Right forelimb (tissue), 1 donor: ENCODE results near the gene SCYGR3.

Source experiments
- DNase-seq: peaks from one replicate; pipeline ENCODE4 v3.0.0-alpha.2; 2018

Gene SCYGR3

DNA sequence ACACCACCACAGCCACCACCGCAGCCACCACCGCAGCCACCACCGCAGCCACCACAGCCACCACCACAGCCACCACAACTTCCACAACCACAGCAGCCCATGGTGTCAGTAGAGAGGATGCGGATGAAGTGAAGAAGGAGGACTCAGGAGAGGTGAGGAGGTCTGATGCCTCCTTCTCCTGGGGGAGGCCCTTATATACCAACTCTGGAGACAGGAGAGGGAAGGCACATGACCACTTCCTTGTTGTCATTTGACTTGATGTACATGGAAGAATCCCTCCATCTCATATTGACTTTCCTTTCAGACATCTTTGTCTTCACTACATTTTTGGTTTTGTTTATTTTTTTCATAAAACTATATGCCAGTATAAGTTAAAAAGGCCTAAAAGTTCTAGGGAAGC, at the start of gene SCYGR3:
TSS of gene SCYGR3 (minus strand) at position 101 of the 400 bp plus-strand sequence. CDS start at position 101, 0 bp downstream.
- DNase-seq: no peak

DNA sequence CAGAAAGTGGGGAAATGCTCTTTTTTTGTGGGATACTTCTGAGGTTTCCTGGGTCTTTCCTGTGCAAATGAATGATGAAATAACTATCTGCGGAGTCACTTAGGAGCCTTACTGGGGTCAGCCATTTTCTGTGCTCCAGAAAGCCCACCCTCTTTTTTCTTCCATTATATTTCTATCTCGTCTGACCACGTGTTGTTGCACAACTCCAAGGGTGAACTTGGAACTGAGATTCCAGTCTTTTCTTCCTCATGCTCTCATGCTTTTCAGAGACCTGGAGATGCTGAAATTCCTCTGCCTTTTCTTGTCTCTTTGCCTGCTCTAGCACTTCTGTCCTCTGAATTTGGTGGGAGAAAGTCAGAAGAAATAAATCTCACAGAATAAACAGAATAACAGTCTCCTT, 47.2 kb upstream of the SCYGR3 start:
- DNase-seq: no peak

DNA sequence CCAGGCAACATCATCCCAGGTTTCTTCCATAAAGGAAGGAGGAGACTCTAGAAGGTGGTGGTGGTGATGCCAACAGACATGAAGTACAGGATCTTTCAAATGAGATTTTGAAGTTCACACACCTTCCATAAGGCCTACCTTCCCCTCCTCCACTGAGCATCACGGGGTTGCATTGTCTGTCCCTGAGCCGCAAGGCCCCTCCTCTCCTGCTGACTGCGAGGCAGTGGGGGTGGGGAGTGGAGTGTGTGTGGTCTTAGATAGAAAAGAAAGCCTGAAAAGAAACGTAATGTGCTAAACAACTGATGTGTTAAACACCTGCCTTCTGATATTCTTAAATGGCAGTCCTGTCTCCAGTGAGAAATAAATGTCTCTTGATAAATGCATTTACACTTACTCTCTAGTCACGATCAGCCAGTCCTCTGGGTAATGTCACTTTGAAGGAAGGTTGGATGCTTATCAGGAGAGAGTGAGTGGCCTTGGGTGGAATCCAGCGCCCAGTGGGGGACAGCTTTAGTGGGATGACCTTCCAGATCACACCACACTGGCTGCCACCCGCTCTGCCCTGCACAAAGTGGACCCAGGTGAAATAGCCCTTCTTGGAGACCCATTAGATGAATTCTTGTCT, 46.5 kb upstream of the SCYGR3 start:
- DNase-seq: no peak

GRCh38 chr2:227657199-227657845, 42.7 kb upstream of the SCYGR3 start:
- no peak for DNase-seq

- DNase-seq: no peak
Observed at GRCh38 chr2:227655454-227655853, 40.8 kb upstream of the SCYGR3 start.

DNA sequence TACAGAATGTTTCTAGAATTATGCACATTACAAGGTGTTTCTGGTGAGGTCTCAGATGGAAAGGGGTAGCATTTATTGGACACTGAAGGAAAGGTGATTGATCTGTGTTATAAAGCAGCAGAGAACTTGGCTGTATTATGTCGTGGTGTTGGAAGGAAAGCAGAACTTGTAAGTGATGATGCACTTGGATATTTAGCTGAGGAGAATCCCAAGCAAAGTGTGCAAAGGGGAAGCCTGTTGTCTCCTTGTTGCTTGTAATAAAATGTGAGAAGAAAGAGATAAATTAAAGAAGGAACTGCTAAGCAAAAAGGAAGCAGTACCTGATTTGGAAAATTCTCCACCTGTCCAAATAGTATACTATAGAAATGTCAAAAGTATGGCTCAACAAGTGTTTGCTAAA, 39.8 kb upstream of the SCYGR3 start:
- no peak for DNase-seq

GRCh38 chr2:227653419-227653818, 38.8 kb upstream of the SCYGR3 start:
- no peak for DNase-seq

GRCh38 chr2:227643990-227644551, 29.4 kb upstream of the SCYGR3 start:
- DNase-seq: no peak

GRCh38 chr2:227642656-227643055, 28.0 kb upstream of the SCYGR3 start:
- no peak for DNase-seq

DNA sequence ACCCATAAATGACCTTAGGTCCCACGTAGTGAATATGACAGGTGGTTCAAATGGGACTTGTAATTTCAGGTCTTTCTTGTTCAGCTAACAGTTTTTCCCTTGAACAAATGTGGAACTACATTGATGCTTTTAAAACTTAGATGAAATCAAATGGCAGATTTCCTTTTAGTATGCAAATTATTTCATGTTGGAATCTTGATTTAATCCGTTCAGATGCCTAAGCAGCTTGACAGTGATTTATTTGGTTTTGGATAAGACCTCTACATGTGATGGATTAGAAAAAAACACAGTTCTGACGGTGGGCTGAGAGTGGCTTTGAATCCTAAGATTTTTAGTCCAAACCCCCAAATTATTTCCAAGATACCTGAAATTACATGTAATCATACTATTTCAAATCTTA, 19.6 kb upstream of the SCYGR3 start:
- DNase-seq: no peak

DNA sequence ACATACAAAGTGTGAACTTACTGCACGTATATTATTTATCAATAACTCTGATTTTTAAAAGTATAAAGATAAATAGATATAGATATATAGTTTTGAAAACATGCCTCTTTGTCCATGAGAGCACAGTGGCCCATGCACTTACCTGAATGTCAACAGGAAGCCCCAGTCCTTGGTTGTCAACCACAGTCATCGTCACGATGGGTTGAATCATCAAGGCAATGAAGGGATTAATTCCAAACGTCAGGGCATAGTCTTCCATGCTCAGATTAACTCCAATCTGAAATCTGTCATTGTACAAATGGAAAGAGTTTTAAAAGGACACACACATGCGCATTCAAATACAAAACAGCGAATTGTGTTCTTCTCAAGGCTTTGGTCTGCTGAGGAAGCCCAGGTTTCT, 18.2 kb upstream of the SCYGR3 start:
- DNase-seq: no peak

DNA sequence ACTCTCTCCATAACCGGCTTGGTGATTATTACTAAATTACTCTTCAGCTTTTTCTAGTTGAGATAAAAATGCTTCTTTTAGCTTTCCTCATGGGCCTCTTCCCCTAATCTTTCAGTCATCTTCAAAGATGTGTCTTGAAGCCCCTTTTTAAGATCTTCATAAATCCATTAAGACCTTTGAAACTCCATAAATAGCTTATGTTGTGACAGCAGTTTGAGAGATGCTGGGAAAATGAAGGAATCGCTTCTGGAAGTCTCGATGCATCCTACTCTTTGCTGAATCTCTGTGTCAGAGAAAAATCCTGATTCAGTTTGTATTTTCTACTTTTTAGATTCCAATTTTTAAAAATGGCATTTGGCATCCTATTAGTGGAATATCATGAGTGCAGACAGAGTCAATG, 15.7 kb upstream of the SCYGR3 start:
- no peak for DNase-seq

DNA sequence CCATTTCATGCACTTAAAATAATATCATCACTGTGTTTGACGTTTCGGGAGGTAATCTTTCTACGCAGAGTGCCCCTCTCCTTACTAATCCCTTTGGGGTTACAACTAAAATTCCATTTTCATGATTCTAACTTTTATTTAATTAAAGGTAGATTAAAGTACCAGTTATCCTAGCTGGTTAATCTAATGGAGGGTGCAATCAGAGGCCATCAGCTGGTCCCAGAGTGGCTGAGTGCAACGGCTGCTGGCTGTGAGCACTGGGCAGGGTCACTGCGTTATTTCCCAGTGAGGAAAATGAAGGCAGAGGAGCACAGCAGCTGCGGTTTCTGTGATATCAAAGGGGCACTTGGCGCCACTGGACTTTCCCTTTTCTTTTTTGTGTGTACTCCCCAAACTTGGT, 14.8 kb upstream of the SCYGR3 start:
- no peak for DNase-seq

GRCh38 chr2:227627769-227628168, 13.1 kb upstream of the SCYGR3 start:
- DNase-seq: no peak

GRCh38 chr2:227626580-227627151, 12.0 kb upstream of the SCYGR3 start:
- no peak for DNase-seq

GRCh38 chr2:227625420-227625819, 10.8 kb upstream of the SCYGR3 start:
- DNase-seq: no peak

DNA sequence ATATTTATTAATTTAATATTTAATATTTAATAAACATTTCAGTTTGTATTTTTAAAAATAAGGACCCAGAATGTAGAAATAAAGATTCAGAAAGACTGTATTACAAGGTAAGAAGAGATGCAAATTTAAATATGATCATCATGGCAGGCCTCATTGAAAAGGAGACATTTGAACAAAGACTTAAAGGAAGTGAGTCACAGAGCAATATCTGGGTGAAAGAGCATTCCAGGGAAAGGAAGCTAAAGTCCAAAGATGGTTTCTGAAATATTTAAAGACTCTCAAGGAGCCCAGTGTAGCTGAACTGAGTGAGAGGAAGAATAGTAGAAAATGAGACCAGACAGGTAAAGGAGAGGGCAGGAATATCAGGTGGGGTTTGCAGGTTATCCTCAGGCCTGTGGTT, 8.6 kb upstream of the SCYGR3 start:
- no peak for DNase-seq

DNA sequence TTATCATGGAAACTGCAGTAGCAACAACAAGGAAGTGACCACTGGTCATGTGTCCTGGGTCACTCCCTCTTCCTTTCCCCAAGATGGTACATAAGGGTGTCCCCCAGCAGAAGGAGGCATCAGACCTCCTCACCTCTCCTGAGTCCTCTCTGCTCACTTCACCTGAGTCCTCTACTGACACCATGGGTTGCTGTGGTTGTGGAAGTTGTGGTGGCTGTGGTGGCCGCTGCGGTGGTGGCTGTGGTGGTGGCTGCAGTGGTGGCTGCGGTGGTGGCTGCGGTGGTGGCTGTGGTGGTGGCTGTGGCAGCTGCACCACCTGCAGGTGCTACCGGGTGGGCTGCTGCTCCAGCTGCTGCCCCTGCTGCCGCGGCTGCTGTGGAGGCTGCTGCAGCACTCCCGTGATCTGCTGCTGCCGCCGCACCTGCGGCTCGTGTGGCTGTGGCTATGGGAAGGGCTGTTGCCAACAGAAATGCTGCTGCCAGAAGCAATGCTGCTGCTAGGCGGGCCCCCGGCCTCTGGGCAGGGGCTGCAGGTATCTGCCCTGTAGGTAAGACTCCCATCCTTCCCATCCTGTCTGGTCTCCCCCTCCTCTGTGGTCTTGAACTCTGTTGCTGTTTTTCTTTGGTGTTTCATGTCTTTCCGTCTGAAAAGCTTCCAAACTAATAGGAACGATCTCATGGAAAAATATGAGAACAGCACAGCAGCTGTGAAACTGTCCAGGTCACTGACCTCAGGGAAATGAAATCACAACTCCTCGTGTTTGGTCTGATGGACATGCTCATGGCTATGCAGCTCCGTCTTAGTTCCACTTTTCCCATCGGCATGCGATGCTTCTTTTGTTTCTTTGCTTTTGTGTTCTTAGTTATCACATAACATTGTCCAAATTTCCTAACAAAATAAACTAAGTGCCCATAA, 2.9 kb upstream of the SCYGR3 start, which contains the start of gene SCYGR4:
TSS of gene SCYGR4 (plus strand) at position 183 of the 915 bp plus-strand sequence. CDS start at position 183, 0 bp downstream.
- no peak for DNase-seq

GRCh38 chr2:227616631-227617030, 2.0 kb upstream of the SCYGR3 start:
- DNase-seq: no peak

DNA sequence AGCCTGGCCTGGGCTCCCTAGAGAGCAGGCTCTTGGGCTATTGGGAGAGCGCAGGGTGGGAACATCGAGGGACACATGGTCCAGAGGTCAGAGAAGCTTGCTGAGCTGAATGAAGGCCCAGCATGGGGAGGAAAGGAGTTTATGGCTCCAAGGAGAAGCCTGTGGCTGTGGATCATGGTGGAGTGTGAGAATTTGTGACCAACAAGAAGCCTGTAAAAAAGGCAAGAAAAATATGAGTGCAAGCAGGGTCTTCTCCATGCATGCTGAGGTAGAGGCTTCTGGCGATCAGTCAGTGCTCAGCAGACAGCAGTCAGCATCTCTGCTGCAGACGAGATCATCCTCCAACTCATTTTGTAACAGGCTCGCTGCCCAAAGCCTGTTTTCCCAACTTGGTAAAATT, 1.3 kb upstream of the SCYGR3 start:
- no peak for DNase-seq

DNA sequence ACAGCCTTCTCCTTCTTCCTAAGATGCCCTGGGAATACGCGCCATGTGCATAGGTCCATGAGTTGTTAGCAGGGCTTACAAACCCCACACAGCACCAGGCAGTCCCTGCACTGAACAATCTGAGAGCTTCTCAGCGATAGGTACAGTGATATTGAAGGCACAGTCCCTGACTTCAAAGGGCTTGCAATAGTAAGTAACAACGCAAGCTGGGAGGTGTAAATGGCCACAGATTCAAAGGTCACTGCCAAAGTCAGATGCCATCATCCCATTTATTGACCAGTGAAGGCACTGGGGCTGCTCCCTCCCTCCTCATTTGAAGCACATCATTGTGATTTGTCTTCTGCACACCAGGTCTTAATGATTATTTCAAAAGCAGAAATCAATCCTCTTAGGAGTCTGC, 541 bp upstream of the SCYGR3 start:
- DNase-seq: no peak

DNA sequence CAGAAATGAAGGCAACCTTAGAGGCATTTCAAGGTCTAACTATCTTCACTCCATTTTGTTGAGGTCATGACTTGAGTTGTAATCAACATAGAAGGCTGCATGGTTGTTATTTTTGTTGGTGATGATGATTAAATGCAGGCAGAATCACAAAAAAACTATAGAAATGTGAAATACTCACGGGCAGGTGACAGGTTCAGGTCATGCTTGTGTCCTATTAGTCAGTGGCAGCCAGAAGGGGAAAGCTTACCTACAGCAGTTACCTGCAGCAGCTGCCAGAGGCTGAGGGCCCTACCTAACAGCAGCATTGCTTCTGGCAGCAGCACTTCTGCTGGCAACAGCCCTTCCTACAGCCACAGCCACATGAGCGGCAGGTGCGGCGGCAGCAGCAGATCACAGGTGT, 394 bp downstream of the SCYGR3 start:
- DNase-seq: no peak

- no peak for DNase-seq
Observed at GRCh38 chr2:227613272-227613660, 1.4 kb downstream of the SCYGR3 start.
